HepG2 (cell line): ENCODE measurements around the gene GLB1L. TPM values are rescaled to one million over a fixed set of nuclear protein-coding genes. Genes with fewer than 3 reads are reported as not detected.

Source experiments
- BRCA1 ChIP-seq: sonication (generic); formaldehyde crosslinking; IDR thresholded peaks from 2 replicates; pipeline ENCODE4 v1.4.0; 2020; ENCODE audit warnings: missing genetic modification reagents
- EZH2 ChIP-seq: conservative IDR thresholded peaks from 2 replicates; pipeline ENCODE4 v1.6.1; 2012; ENCODE audit warnings: mild to moderate bottlenecking, low read depth, low read length, moderate library complexity
- FIP1L1 ChIP-seq: fragments of 200-400 bp; formaldehyde crosslinking; IDR thresholded peaks from 2 replicates; pipeline ENCODE4 v1.6.1; 2018; ENCODE audit warnings: low read depth, mild to moderate bottlenecking, low read length, moderate library complexity, borderline replicate concordance; ENCODE audit not compliant: insufficient read depth
- GABPA ChIP-seq, 2 experiments: IDR thresholded peaks; 2 replicates each; pipeline ENCODE4 v1.6.1; 2011 to 2016; ENCODE audit warnings: low read depth in 2 of 2, low read length in 1 of 2, missing biosample characterization in 1 of 2, missing genetic modification characterization in 1 of 2
- HNRNPK ChIP-seq: fragments of 200-400 bp; formaldehyde crosslinking; IDR thresholded peaks from 2 replicates; pipeline ENCODE4 v1.6.1; 2018; ENCODE audit warnings: low read length, low read depth, moderate library complexity, mild to moderate bottlenecking; ENCODE audit not compliant: poor library complexity, severe bottlenecking
- KLF16 ChIP-seq, 2 experiments: sonication (generic) in 1 of 2; formaldehyde crosslinking in 1 of 2; IDR thresholded peaks; 2 replicates each; pipeline versions ENCODE4 v1.6.1 to v1.8.0; 2016 to 2023; ENCODE audit warnings: missing genetic modification reagents in 2 of 2, missing compliant biosample characterization in 1 of 2
- MEIS1 ChIP-seq: sonication (generic); formaldehyde crosslinking; IDR thresholded peaks from 2 replicates; pipeline ENCODE4 v1.9.0; 2021; ENCODE audit warnings: mild to moderate bottlenecking, missing genetic modification reagents, moderate library complexity, borderline replicate concordance
- MTF2 ChIP-seq: sonication (generic); formaldehyde crosslinking; IDR thresholded peaks from 2 replicates; pipeline ENCODE4 v1.5.0; 2020; ENCODE audit warnings: missing genetic modification reagents, borderline replicate concordance
- NFYB ChIP-seq: sonication (generic); formaldehyde crosslinking; IDR thresholded peaks from 2 replicates; pipeline ENCODE4 v1.4.0; 2020; ENCODE audit warnings: missing genetic modification reagents
- NFYC ChIP-seq: IDR thresholded peaks from 2 replicates; pipeline ENCODE4 v1.6.1; 2016; ENCODE audit warnings: missing genetic modification reagents, missing compliant biosample characterization
- RARG ChIP-seq: sonication (generic); formaldehyde crosslinking; IDR thresholded peaks from 2 replicates; pipeline ENCODE4 v1.4.0; 2020; ENCODE audit warnings: low read depth, mild to moderate bottlenecking, missing genetic modification reagents
- RBM22 ChIP-seq: fragments of 200-400 bp; formaldehyde crosslinking; optimal IDR thresholded peaks from 2 replicates; pipeline ENCODE3; 2017; ENCODE audit warnings: mild to moderate bottlenecking, low read length, moderate library complexity
- SRF ChIP-seq: IDR thresholded peaks from 2 replicates; pipeline ENCODE4 v1.6.1; 2011; ENCODE audit warnings: mild to moderate bottlenecking, low read depth, low read length, moderate library complexity
- TBP ChIP-seq: sonication (generic); formaldehyde crosslinking; IDR thresholded peaks from 2 replicates; pipeline ENCODE4 v1.5.0; 2020; ENCODE audit warnings: missing genetic modification reagents
- ZIK1 ChIP-seq: sonication (generic); formaldehyde crosslinking; IDR thresholded peaks from 2 replicates; pipeline ENCODE4 v1.5.0; 2020; ENCODE audit warnings: mild to moderate bottlenecking, low read depth, missing genetic modification reagents, borderline replicate concordance
- ZKSCAN8 ChIP-seq: IDR thresholded peaks from 2 replicates; pipeline ENCODE4 v1.6.1; 2016; ENCODE audit warnings: borderline replicate concordance, missing genetic modification reagents, missing compliant biosample characterization
- ZMYM3 ChIP-seq: sonication (generic); formaldehyde crosslinking; IDR thresholded peaks from 2 replicates; pipeline ENCODE4 v1.5.1; 2020; ENCODE audit warnings: mild to moderate bottlenecking, missing genetic modification reagents
- ZNF24 ChIP-seq: fragments of 450-650 bp; IDR thresholded peaks from 2 replicates; pipeline ENCODE4 v1.6.1; 2017; ENCODE audit warnings: antibody characterized with exemption, mild to moderate bottlenecking
- ZNF274 ChIP-seq: sonication (generic); formaldehyde crosslinking; IDR thresholded peaks from 2 replicates; pipeline ENCODE4 v1.5.1; 2020; ENCODE audit warnings: mild to moderate bottlenecking, missing genetic modification reagents
- ZNF33B ChIP-seq: sonication (generic); formaldehyde crosslinking; IDR thresholded peaks from 2 replicates; pipeline ENCODE4 v1.5.1; 2020; ENCODE audit warnings: mild to moderate bottlenecking, missing genetic modification reagents
- ZNF563 ChIP-seq: sonication (generic); formaldehyde crosslinking; IDR thresholded peaks from 2 replicates; pipeline ENCODE4 v1.8.0; 2022; ENCODE audit warnings: mild to moderate bottlenecking, moderate library complexity, missing genetic modification reagents
- ZNF776 ChIP-seq: sonication (generic); formaldehyde crosslinking; IDR thresholded peaks from 2 replicates; pipeline ENCODE4 v1.4.0; 2020; ENCODE audit warnings: mild to moderate bottlenecking, missing genetic modification reagents
- ZNF777 ChIP-seq: sonication (generic); formaldehyde crosslinking; IDR thresholded peaks from 2 replicates; pipeline ENCODE4 v1.4.0; 2020; ENCODE audit warnings: missing genetic modification reagents
- polyA plus RNA-seq, 8 experiments: library from polyadenylated mRNA; depleted of rRNA in 3 of 8; stranded (reverse) in 7 of 8; unstranded in 1 of 8; fragments of >200 nt; fragmentation: Illumina TruSeq in 4 of 8; extraction: Trizol in 4 of 8; gene quantifications; 2 replicates each; pipeline versions ENCODE4 v1.2.1 to v1.2.3, GENCODE V29; 2011 to 2016; ENCODE audit warnings: low read depth in 4 of 8, missing spikeins in 1 of 8, mixed read lengths in 1 of 8; ENCODE audit not compliant: insufficient read depth in 1 of 8
- total RNA-seq, 5 experiments: library from RNA; depleted of rRNA; stranded (reverse); fragments of >200 nt; fragmentation: Illumina TruSeq; extraction: Trizol; gene quantifications; 2 replicates each; pipeline ENCODE4 v1.2.3, GENCODE V29; 2016; ENCODE audit warnings: low read depth in 1 of 5
- TF ChIP-seq, protein P1 (sequence below): sonication (generic); formaldehyde crosslinking; IDR thresholded peaks from 2 replicates; pipeline ENCODE4 v1.4.0; 2020; ENCODE audit warnings: missing genetic modification reagents, borderline replicate concordance
- TF ChIP-seq, protein P2 (sequence below): IDR thresholded peaks from 2 replicates; pipeline ENCODE4 v1.6.1; 2016; ENCODE audit warnings: missing compliant biosample characterization, missing genetic modification reagents, borderline replicate concordance
- TF ChIP-seq, protein P3 (sequence below): sonication (generic); formaldehyde crosslinking; IDR thresholded peaks from 2 replicates; pipeline ENCODE4 v1.5.1; 2020; ENCODE audit warnings: mild to moderate bottlenecking, moderate library complexity, missing genetic modification reagents

The GLB1L gene
- total and polyA plus RNA-seq, 2 of the 13 experiments (the other 11 are each of a cell fraction or from before 2014, with no cell fraction given) = 6.8 to 7.3 TPM

DNA sequence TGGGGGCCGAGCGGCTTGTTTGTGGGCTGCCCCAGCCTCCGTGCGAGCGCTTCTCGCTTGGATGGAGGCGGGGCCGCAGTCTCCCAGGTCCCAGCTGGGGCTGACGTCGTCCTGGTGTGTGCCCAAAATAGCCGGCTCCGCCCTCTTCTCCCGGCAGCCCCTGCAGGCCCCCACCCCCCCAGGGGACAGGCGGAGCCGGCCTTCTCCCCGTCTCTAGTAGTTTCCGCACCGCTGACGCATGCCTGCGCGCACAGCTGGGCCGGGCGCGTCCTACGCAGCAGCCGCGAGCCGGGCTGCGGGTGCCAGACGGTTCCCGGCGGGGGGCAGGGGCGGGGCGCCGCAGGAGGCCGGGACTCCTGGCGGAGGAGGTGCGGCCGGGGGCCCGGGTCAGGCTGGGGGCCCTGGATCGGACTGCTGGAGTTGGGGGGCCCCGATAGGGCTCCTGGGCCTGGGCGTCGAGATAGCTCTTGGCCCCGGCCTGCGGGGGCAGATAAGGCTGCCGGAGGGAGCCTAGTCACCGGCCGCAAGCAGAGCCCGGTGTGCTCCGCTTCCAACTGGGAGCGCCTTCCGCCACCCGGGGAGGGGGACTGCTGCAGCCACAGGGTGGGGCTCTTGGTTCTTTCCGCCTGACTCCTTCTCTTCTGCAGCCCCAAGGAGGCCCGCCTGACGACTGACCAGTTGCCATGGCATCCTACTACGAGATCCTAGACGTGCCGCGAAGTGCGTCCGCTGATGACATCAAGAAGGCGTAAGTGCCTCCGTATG, 34.1 kb upstream of the GLB1L start, which contains the start of gene DNAJB2 (continued):
- TF ChIP-seq, protein P1, sequence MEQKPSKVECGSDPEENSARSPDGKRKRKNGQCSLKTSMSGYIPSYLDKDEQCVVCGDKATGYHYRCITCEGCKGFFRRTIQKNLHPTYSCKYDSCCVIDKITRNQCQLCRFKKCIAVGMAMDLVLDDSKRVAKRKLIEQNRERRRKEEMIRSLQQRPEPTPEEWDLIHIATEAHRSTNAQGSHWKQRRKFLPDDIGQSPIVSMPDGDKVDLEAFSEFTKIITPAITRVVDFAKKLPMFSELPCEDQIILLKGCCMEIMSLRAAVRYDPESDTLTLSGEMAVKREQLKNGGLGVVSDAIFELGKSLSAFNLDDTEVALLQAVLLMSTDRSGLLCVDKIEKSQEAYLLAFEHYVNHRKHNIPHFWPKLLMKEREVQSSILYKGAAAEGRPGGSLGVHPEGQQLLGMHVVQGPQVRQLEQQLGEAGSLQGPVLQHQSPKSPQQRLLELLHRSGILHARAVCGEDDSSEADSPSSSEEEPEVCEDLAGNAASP (CRISPR knock-in tag) = peak; percentile 64; the same call in 1 of the 2 replicates
- TF ChIP-seq NFYB (CRISPR knock-in tag) (peak; percentile 31; the same call in 1 of the 2 replicates), ZNF776 (CRISPR knock-in tag) (peak; percentile 78; the same call in 1 of the 2 replicates), GABPA (IDR thresholded peaks at IDR 0.05; ENCODE audit: low read depth, low read length) (no peak), GABPA (CRISPR knock-in tag; IDR thresholded peaks at IDR 0.05; ENCODE audit: low read depth) (peak; percentile 56; the same call in 1 of the 2 replicates), ZNF24 (no peak), MTF2 (CRISPR knock-in tag) (no peak; the same call in 1 of the 2 replicates), SRF (no peak; the same call in 1 of the 2 replicates), ZMYM3 (CRISPR knock-in tag) (no peak), EZH2 (no peak), TBP (CRISPR knock-in tag) (no peak), KLF16 (CRISPR knock-in tag; IDR thresholded peaks at IDR 0.05) (peak in 1 of 2 experiments; percentile 87; a peak in 2 of 4 replicates), NFYC (no peak), ZNF563 (CRISPR knock-in tag) (peak; percentile 100), ZNF274 (CRISPR knock-in tag) (no peak), RBM22 (no peak), HNRNPK (peak; percentile 98), ZNF777 (CRISPR knock-in tag) (no peak), RARG (CRISPR knock-in tag) (no peak), ZNF33B (peak; percentile 70; the same call in 1 of the 2 replicates), ZKSCAN8 (CRISPR knock-in tag) (no peak; the same call in 1 of the 2 replicates), MEIS1 (CRISPR knock-in tag) (no peak), ZIK1 (CRISPR knock-in tag) (peak; percentile 91; the same call in 1 of the 2 replicates), BRCA1 (CRISPR knock-in tag) (0 out of 2 replicates have a peak, but pooled peaks have one; percentile 45), FIP1L1 (no peak)
- TF ChIP-seq, protein P2, sequence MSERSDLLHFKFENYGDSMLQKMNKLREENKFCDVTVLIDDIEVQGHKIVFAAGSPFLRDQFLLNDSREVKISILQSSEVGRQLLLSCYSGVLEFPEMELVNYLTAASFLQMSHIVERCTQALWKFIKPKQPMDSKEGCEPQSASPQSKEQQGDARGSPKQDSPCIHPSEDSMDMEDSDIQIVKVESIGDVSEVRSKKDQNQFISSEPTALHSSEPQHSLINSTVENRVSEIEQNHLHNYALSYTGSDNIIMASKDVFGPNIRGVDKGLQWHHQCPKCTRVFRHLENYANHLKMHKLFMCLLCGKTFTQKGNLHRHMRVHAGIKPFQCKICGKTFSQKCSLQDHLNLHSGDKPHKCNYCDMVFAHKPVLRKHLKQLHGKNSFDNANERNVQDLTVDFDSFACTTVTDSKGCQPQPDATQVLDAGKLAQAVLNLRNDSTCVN = peak; percentile 69
- TF ChIP-seq, protein P3, sequence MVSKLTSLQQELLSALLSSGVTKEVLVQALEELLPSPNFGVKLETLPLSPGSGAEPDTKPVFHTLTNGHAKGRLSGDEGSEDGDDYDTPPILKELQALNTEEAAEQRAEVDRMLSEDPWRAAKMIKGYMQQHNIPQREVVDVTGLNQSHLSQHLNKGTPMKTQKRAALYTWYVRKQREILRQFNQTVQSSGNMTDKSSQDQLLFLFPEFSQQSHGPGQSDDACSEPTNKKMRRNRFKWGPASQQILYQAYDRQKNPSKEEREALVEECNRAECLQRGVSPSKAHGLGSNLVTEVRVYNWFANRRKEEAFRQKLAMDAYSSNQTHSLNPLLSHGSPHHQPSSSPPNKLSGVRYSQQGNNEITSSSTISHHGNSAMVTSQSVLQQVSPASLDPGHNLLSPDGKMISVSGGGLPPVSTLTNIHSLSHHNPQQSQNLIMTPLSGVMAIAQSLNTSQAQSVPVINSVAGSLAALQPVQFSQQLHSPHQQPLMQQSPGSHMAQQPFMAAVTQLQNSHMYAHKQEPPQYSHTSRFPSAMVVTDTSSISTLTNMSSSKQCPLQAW (CRISPR knock-in tag) = peak; percentile 69
